HEK293 (cell line): ENCODE data around the gene SEMA4B.
A peak's percentile ranks its signal among the peaks of the same experiment; 100 is the strongest.
"Not testable (repeated sequence)": the region's sequence is repeated elsewhere in the genome, so short reads cannot be mapped to it uniquely, and the experiment has no call there.

Experiments
- CTCF ChIA-PET: fragments of 350-600 bp; formaldehyde crosslinking; extraction: SDS; loops from one replicate; lab custom pipeline; 2021; ENCODE audit warnings: antibody characterized with exemption; lab: Yijun Ruan, JAX
- POLR2A ChIA-PET: fragments of 300-600 bp; formaldehyde crosslinking; extraction: SDS; loops from one replicate; lab custom pipeline; 2020; ENCODE audit warnings: antibody characterized with exemption, inconsistent platforms; lab: Yijun Ruan, JAX
- H3K27ac ChIP-seq: fragments of 200-500 bp; sonication (Bioruptor generic); 2 replicates; pipeline ENCODE4 v1.5.1; 2014; ENCODE audit warnings: low read depth, low read length, control low read depth, inconsistent platforms; ENCODE audit errors: extremely low read depth
- H3K36me3 ChIP-seq, 2 experiments: fragments of 200-500 bp in 1 of 2; sonication (Bioruptor generic) in 1 of 2; 1 replicate in 1 of 2; 2 replicates in 1 of 2; pipeline ENCODE4 v1.5.1; 2014 to 2017; ENCODE audit warnings: inconsistent platforms in 2 of 2, low read length in 2 of 2; ENCODE audit not compliant: control insufficient read depth in 2 of 2, insufficient read depth in 1 of 2
- H3K4me1 ChIP-seq: fragments of 200-500 bp; sonication (Bioruptor generic); 2 replicates; pipeline ENCODE4 v1.5.1; 2014; ENCODE audit warnings: mild to moderate bottlenecking, low read length, inconsistent platforms; ENCODE audit not compliant: control insufficient read depth, insufficient read depth
- H3K4me3 ChIP-seq: 2 replicates; pipeline ENCODE4 v1.5.1; 2011; ENCODE audit warnings: low read depth, mild to moderate bottlenecking, control low read depth, low read length, moderate library complexity
- H3K9me3 ChIP-seq: fragments of 200-500 bp; sonication (Bioruptor generic); 2 replicates; pipeline ENCODE4 v1.5.1; 2014; ENCODE audit warnings: low read depth, low read length, inconsistent platforms; ENCODE audit not compliant: control insufficient read depth, insufficient read depth
- MEIS1 ChIP-seq: sonication (generic); formaldehyde crosslinking; IDR thresholded peaks from 2 replicates; pipeline ENCODE4 v1.8.1; 2022; ENCODE audit warnings: missing genetic modification reagents, mild to moderate bottlenecking, borderline replicate concordance
- OSR2 ChIP-seq: fragments of 450-650 bp; formaldehyde crosslinking; IDR thresholded peaks from 2 replicates; pipeline ENCODE4 v1.5.1; 2016; ENCODE audit warnings: missing biosample characterization, missing genetic modification characterization
- PRDM1 ChIP-seq: fragments of 450-650 bp; formaldehyde crosslinking; IDR thresholded peaks from 2 replicates; pipeline ENCODE4; 2016; ENCODE audit warnings: missing biosample characterization, missing genetic modification characterization
- ZBTB17 ChIP-seq: fragments of 450-650 bp; formaldehyde crosslinking; IDR thresholded peaks from 2 replicates; pipeline ENCODE4 v1.5.1; 2016; ENCODE audit warnings: missing biosample characterization, missing genetic modification characterization
- ZFHX2 ChIP-seq: fragments of 450-650 bp; formaldehyde crosslinking; conservative IDR thresholded peaks from 2 replicates; pipeline ENCODE4 v1.5.1; 2016; ENCODE audit warnings: missing biosample characterization, missing genetic modification characterization
- ZNF121 ChIP-seq: fragments of 450-650 bp; formaldehyde crosslinking; IDR thresholded peaks from 2 replicates; pipeline ENCODE4 v1.5.1; 2016; ENCODE audit warnings: missing biosample characterization, missing genetic modification characterization
- ZNF133 ChIP-seq: fragments of 450-650 bp; formaldehyde crosslinking; IDR thresholded peaks from 2 replicates; pipeline ENCODE4 v1.5.1; 2016; ENCODE audit warnings: missing biosample characterization, missing genetic modification characterization
- ZNF335 ChIP-seq: fragments of 450-650 bp; formaldehyde crosslinking; conservative IDR thresholded peaks from 2 replicates; pipeline ENCODE4 v1.5.1; 2016; ENCODE audit warnings: missing biosample characterization, missing genetic modification characterization
- ZNF366 ChIP-seq: fragments of 450-650 bp; formaldehyde crosslinking; conservative IDR thresholded peaks from 2 replicates; pipeline ENCODE4 v1.5.1; 2016; ENCODE audit warnings: missing biosample characterization, missing genetic modification characterization
- ZNF394 ChIP-seq: fragments of 450-650 bp; formaldehyde crosslinking; IDR thresholded peaks from 2 replicates; pipeline ENCODE4 v1.5.1; 2016; ENCODE audit warnings: missing biosample characterization, missing genetic modification characterization, mild to moderate bottlenecking, moderate library complexity, borderline replicate concordance
- ZNF518A ChIP-seq: fragments of 450-650 bp; formaldehyde crosslinking; conservative IDR thresholded peaks from 2 replicates; pipeline ENCODE4 v1.5.1; 2016; ENCODE audit warnings: low read depth, missing biosample characterization, missing genetic modification characterization
- ZNF621 ChIP-seq: fragments of 450-650 bp; formaldehyde crosslinking; IDR thresholded peaks from 2 replicates; pipeline ENCODE4 v1.5.1; 2017; ENCODE audit warnings: missing biosample characterization, missing genetic modification characterization
- ZNF664 ChIP-seq: fragments of 450-650 bp; formaldehyde crosslinking; IDR thresholded peaks from 2 replicates; pipeline ENCODE4 v1.5.1; 2016; ENCODE audit warnings: missing biosample characterization, missing genetic modification characterization

SEMA4B gene

GRCh38 chr15:90187257-90187868, 13.8 kb upstream of the SEMA4B start:
- no peak overlapping the region for H3K27ac ChIP-seq
- 0 out of 2 replicates have a peak, but pooled peaks have one; percentile 53 for TF ChIP-seq ZBTB17 (tag by site-specific recombination)
- no peak for TF ChIP-seq MEIS1 (CRISPR knock-in tag)
- TF ChIP-seq PRDM1 = peak; percentile 62
- TF ChIP-seq ZNF366 (tag by site-specific recombination) = 0 out of 2 replicates have a peak, but pooled peaks have one; percentile 24
- TF ChIP-seq, all 188 proteins: peak for 3
- peaks cover 17% of the 10 kb centered on the region for H3K4me1 ChIP-seq
- POLR2A ChIA-PET = interaction anchor here (1.2 kb wide), 1 partner anchor 14 kb away, joined by 4 read pairs; the partner anchor contains the start of gene SEMA4B
- CTCF ChIA-PET = interaction anchor here (0.6 to 1.5 kb wide), 3 partner anchors 25 to 34 kb away, joined by 3 to 6 read pairs (median 4); no protein-coding TSS in a partner anchor
- H3K9me3 ChIP-seq = no peaks in the 10 kb centered on the region
- no peaks in the 10 kb centered on the region for H3K36me3 ChIP-seq
- no peak overlapping the region for H3K4me3 ChIP-seq

- POLR2A ChIA-PET = interaction anchor here (2.1 kb wide), 1 partner anchor 13 kb away, joined by 7 read pairs; the partner anchor contains the start of gene SEMA4B
- TF ChIP-seq ZFHX2 (tag by site-specific recombination) = 0 out of 2 replicates have a peak, but pooled peaks have one; percentile 13
- not testable (repeated sequence) for H3K27ac ChIP-seq, H3K9me3 ChIP-seq, H3K36me3 ChIP-seq, H3K4me3 ChIP-seq
- CTCF ChIA-PET = interaction anchor here (0.6 to 1.5 kb wide), 3 partner anchors 27 to 132 kb away, joined by 3 to 4 read pairs (median 3); no protein-coding TSS in a partner anchor
- H3K4me1 ChIP-seq = peaks cover 17% of the 10 kb centered on the region
These were observed 13.1 kb upstream of the SEMA4B start for GRCh38 chr15:90188065-90188464.

GRCh38 chr15:90188914-90189748, 12.0 kb upstream of the SEMA4B start:
- Histone ChIP-seq H3K9me3 (no peaks in the 10 kb centered on the region), H3K36me3 (no peaks in the 10 kb centered on the region), H3K4me1 (peaks cover 13% of the 10 kb centered on the region), H3K4me3 (no peak overlapping the region), H3K27ac (no peak overlapping the region)
- ChIA-PET CTCF (interaction anchor here (0.6 to 1.5 kb wide), 4 partner anchors 26 to 138 kb away, joined by 3 to 4 read pairs (median 3); no protein-coding TSS in a partner anchor), POLR2A (interaction anchor here (2.1 kb wide), 1 partner anchor 12 kb away, joined by 7 read pairs; the partner anchor contains the start of gene SEMA4B)
- TF ChIP-seq OSR2 = no peak
- peak; percentile 84 for TF ChIP-seq ZNF664 (tag by site-specific recombination)
- no peak for TF ChIP-seq ZNF335
- TF ChIP-seq ZNF621 = no peak
- no peak for TF ChIP-seq ZNF121 (tag by site-specific recombination)
- TF ChIP-seq PRDM1 = peak; percentile 83
- peak; percentile 89 for TF ChIP-seq ZNF366 (tag by site-specific recombination)
- no peak for TF ChIP-seq ZNF133 (tag by site-specific recombination)
- no peak for TF ChIP-seq ZNF518A (tag by site-specific recombination)
- no peak for TF ChIP-seq ZNF394 (tag by site-specific recombination)
